Fibroblast of pulmonary artery (primary cell): ENCODE results near the gene MTR.

Experiments used
- DNase-seq: peaks from one replicate; pipeline ENCODE4 v3.0.0-alpha.2; 2010; ENCODE audit warnings: low read depth
- H3K4me3 ChIP-seq: replicated peaks from 2 replicates; pipeline ENCODE4 v1.5.1; 2011; ENCODE audit warnings: low read depth, mild to moderate bottlenecking, control low read depth, low read length, moderate library complexity
- CTCF ChIP-seq: IDR thresholded peaks from 2 replicates; pipeline ENCODE4 v1.5.1; 2011; ENCODE audit warnings: mild to moderate bottlenecking, control low read depth, low read length, inconsistent platforms; ENCODE audit errors: missing control alignments

MTR gene

GRCh38 chr1:236774926-236775325 lies 20.2 kb upstream of the MTR start:
- peak; percentile 71 for TF ChIP-seq CTCF
- no peak overlapping the region for H3K4me3 ChIP-seq
- DNase-seq = peak; percentile 72

GRCh38 chr1:236779312-236779711 lies 15.8 kb upstream of the MTR start:
- H3K4me3 ChIP-seq = no peak overlapping the region
- DNase-seq = no peak
- no peak for TF ChIP-seq CTCF

DNA sequence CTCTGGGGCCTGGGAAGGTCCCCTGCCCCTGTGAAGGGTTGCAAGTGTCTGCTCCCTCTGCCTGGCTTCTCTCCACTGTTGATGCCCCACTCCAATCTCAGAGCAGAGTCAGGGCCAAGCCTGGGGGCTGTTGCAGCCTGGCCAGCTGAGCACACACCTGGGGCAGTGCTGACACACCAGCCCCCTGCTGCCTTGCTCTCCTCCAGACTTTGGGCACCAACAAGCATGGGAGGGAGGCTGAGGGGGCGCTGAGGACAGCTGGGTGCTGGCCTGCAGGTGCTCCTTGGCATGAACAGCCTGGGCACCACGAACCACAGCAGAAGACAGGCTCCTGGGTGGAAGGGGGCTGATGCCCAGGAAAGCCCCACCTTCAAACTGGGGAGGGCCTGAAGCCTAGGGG lies 9.6 kb upstream of the MTR start:
- TF ChIP-seq CTCF = no peak
- no peak for DNase-seq
- no peak overlapping the region for H3K4me3 ChIP-seq

DNA sequence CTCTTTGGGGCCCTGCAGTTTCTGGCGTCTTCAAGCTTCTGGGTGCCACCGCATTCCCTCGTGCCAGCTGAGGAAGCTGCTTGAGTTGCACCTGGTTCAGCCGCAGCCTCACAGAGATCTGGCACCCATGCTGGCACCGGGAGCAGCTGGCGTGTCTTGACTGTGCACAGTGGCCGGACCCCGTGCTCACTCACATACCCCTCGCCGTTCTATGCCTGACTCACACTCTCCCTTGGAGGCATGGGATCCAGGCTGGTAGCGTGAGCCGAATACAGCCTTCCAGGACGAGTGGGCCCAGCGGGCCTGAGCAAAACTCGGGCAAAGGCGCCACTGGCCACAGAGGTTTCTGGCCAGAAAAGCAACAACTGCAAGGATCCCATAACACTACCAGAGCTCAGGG lies 8.6 kb upstream of the MTR start:
- DNase-seq = no peak
- no peak overlapping the region for H3K4me3 ChIP-seq
- no peak for TF ChIP-seq CTCF

GRCh38 chr1:236794585-236795034 lies 482 bp upstream of the MTR start:
- peak overlapping the region; percentile 91 for H3K4me3 ChIP-seq
- DNase-seq = no peak
- no peak for TF ChIP-seq CTCF

GRCh38 chr1:236795757-236796667 lies 920 bp downstream of the MTR start:
- TF ChIP-seq CTCF = no peak
- DNase-seq = peak; percentile 61
- H3K4me3 ChIP-seq = peak overlapping the region; percentile 91

- no peak for TF ChIP-seq CTCF
- H3K4me3 ChIP-seq = no peak overlapping the region
Observed at GRCh38 chr1:236799001-236799400, 3.9 kb downstream of the MTR start.

More at GRCh38 chr1:236799001-236799400, 3.9 kb downstream of the MTR start:
- no peak for DNase-seq
